ENCODE data around the gene CDC25B. TPM values are rescaled to one million over a fixed set of nuclear protein-coding genes. Genes with fewer than 3 reads are reported as not detected.

Gene CDC25B
- total and polyA plus RNA-seq, 2 donors (not counting 3 experiments of a cell fraction or from before 2014, with no cell fraction given) = 46.7 to 76.5 TPM

- Histone ChIP-seq H3K36me3 (ENCODE audit: control insufficient read depth in 2 of 2, extremely low read depth in 1 of 2, insufficient read depth in 2 of 2, low read length in 2 of 2) (no peaks in the 10 kb centered on the region), H3K4me1 (ENCODE audit: control insufficient read depth, extremely low read depth, insufficient read depth, low read length) (no peaks in the 10 kb centered on the region), H3K27ac (ENCODE audit: insufficient read depth, low read depth, low read length) (no peak overlapping the region), H3K9me1 (replicated peaks; ENCODE audit: control insufficient read depth, extremely low read depth, insufficient read depth, low read length) (no peaks in the 10 kb centered on the region), H3K4me3 (replicated peaks in 1 of 3; ENCODE audit: insufficient read depth in 1 of 3, low read depth in 1 of 3, low read length in 3 of 3) (no peak overlapping the region), H4K20me1 (replicated peaks; ENCODE audit: control insufficient read depth, extremely low read depth, insufficient read depth, low read length) (no peaks in the 10 kb centered on the region), H2AFZ (ENCODE audit: low read depth, low read length) (no peak overlapping the region), H3K27me3 (ENCODE audit: control insufficient read depth in 2 of 2, insufficient read depth in 2 of 2, low read length in 2 of 2) (no peaks in the 10 kb centered on the region), H3K4me2 (ENCODE audit: insufficient read depth, low read length) (no peak overlapping the region), H3K79me2 (ENCODE audit: control insufficient read depth, insufficient read depth, low read length) (no peaks in the 10 kb centered on the region), H3K9me3 (replicated peaks; ENCODE audit: control insufficient read depth, insufficient read depth, low read length) (no peaks in the 10 kb centered on the region), H3K9ac (replicated peaks; ENCODE audit: extremely low read depth, insufficient read depth, low read length) (no peak overlapping the region)
- POLR2A ChIA-PET = no interaction called here
- intact Hi-C loops (cut with micrococcal nuclease) (no loop called here), dilution Hi-C loops (cut with MboI; ENCODE audit: extremely low pct_ligation_motif_present, low sequenced_read_pairs) (no loop called here)
- TF ChIP-seq, protein P1, sequence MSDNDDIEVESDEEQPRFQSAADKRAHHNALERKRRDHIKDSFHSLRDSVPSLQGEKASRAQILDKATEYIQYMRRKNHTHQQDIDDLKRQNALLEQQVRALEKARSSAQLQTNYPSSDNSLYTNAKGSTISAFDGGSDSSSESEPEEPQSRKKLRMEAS (IDR thresholded peaks at IDR 0.05; ENCODE audit: insufficient read depth, insufficient read length) = no peak
- TF ChIP-seq POLR2AphosphoS5 (IDR thresholded peaks at IDR 0.05; ENCODE audit: insufficient read depth, low read depth, low read length) = no peak
- no peak for TF ChIP-seq POLR2A (IDR thresholded peaks at IDR 0.05; ENCODE audit: low read depth, low read length)
- TF ChIP-seq FOS (IDR thresholded peaks at IDR 0.05; ENCODE audit: borderline replicate concordance, insufficient read depth, low read length) = no peak
- no peak for TF ChIP-seq MYC (IDR thresholded peaks at IDR 0.05; ENCODE audit: low read depth, low read length)
- TF ChIP-seq JUN (IDR thresholded peaks at IDR 0.05; ENCODE audit: borderline replicate concordance, insufficient read depth, insufficient read length, low read depth) = no peak
- no peak for TF ChIP-seq GATA2 (IDR thresholded peaks at IDR 0.05; ENCODE audit: insufficient read depth, insufficient read length, low read depth, low read length)
- no peak for TF ChIP-seq EZH2 (IDR thresholded peaks at IDR 0.05; ENCODE audit: borderline replicate concordance, low read depth, low read length, severe bottlenecking)
- TF ChIP-seq, protein P2, sequence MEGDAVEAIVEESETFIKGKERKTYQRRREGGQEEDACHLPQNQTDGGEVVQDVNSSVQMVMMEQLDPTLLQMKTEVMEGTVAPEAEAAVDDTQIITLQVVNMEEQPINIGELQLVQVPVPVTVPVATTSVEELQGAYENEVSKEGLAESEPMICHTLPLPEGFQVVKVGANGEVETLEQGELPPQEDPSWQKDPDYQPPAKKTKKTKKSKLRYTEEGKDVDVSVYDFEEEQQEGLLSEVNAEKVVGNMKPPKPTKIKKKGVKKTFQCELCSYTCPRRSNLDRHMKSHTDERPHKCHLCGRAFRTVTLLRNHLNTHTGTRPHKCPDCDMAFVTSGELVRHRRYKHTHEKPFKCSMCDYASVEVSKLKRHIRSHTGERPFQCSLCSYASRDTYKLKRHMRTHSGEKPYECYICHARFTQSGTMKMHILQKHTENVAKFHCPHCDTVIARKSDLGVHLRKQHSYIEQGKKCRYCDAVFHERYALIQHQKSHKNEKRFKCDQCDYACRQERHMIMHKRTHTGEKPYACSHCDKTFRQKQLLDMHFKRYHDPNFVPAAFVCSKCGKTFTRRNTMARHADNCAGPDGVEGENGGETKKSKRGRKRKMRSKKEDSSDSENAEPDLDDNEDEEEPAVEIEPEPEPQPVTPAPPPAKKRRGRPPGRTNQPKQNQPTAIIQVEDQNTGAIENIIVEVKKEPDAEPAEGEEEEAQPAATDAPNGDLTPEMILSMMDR (IDR thresholded peaks at IDR 0.05; ENCODE audit: extremely low read depth in 1 of 2, insufficient read depth in 1 of 2, low read depth in 1 of 2, low read length in 2 of 2) = no peak
- no TSS peak for BruUV-seq (replicated peaks)
- CTCF ChIA-PET = interaction anchor here (0.8 to 2.5 kb wide), 5 partner anchors 9 to 50 kb away, joined by 3 to 7 read pairs (median 4); partner anchors contain the start of genes AP5S1 and CENPB
- DNase-seq (ENCODE audit: low read depth, low spot score) (no peak), FAIRE-seq (no peak)
Observed at GRCh38 chr20:3836132-3836531, 40.0 kb downstream of the CDC25B start.
